ENCODE data around the gene SENP6. TPM values are rescaled to one million over a fixed set of nuclear protein-coding genes. Genes with fewer than 3 reads are reported as not detected.

Gene SENP6
- total and polyA plus RNA-seq, 9 of the 15 experiments (the other 6 are each of a cell fraction or from before 2014, with no cell fraction given) = 11.1 to 79.4 (median 46.8) TPM

DNA sequence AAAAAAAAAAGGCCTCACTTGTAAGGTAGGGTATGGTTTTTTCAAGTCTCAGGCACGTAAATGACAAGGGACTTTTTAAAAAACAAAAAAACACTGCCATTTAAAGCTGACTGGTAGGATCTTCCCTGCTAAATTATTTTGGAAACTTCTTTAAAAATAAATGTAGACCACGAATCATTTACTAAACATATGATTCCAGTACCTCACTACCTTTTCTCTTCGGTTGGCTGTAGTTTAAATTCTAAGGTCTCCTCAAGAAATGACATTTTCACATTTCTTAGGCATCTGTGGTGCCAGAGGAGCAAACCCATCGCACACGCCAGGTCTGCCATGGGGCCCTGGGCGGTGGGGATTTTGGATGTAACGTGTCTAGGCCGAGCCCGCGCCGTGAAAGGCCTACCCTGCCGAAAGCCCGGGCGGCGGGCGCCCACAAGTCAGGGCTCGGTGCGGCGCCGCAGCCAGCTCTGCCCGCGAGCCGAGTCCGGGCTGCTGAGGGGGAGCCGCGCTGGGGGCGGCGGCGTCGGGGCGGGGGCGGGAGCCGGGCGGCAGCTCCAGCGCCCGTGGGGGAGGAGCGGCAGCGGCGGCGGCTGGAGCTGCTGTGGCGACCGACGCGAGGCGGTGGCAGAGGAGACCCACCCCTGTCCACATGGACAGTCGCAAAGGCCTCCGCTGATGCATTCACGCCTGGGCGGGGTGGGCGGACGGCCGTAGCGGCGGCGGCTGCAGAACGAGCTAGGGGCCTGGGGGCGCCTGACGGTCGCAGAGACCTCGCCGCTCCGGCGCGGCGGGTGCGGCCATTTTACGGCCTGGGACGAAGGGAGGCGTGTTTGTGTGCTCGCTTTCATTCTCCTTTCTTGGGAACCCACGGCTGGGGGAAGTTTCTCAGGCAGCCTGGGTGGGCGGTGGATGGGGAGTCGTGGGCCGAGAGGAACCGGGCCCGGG, at the start of gene SENP6 (continued):
- peak; percentile 65; the same call in 1 of the 2 replicates for TF ChIP-seq ARID4B (CRISPR knock-in tag; IDR thresholded peaks at IDR 0.05)
- TF ChIP-seq NKRF (IDR thresholded peaks at IDR 0.05; ENCODE audit: borderline replicate concordance) = no peak
- no peak for TF ChIP-seq GABPA (tag; conservative IDR thresholded peaks at IDR 0.05; ENCODE audit: low read depth)
- TF ChIP-seq RBM17 (IDR thresholded peaks at IDR 0.05; ENCODE audit: borderline replicate concordance, low read depth, low read length) = no peak
- no peak for TF ChIP-seq SREBF2 (CRISPR knock-in tag; IDR thresholded peaks at IDR 0.05)
- peak; percentile 61; the same call in 1 of the 2 replicates for TF ChIP-seq MGA (IDR thresholded peaks at IDR 0.05)
- TF ChIP-seq TEAD2 (tag; IDR thresholded peaks at IDR 0.05) = no peak

Measured in K562 (cell line).